CD4-positive, alpha-beta T cell (primary cell): Measurements from ENCODE around the gene PRRC2B. TPM values are rescaled to one million over a fixed set of nuclear protein-coding genes. Genes with fewer than 3 reads are reported as not detected.

Source experiments
- ATAC-seq: fragments of 200-7000 bp; cut with Tn5 transposase; one replicate; pipeline ENCODE4 v1.10.0; 2022; ENCODE audit warnings: mild to moderate bottlenecking; ENCODE audit not compliant: poor library complexity
- CTCF ChIA-PET: fragments of 350-600 bp; sonication (Branson Sonifier 250); formaldehyde crosslinking; loops from one replicate; lab custom pipeline; 2021; ENCODE audit warnings: antibody characterized with exemption, inconsistent platforms; lab: Charles Lee
- POLR2A ChIA-PET: fragments of 350-600 bp; sonication (Branson Sonifier 250); formaldehyde crosslinking; loops from one replicate; lab custom pipeline; 2021; ENCODE audit warnings: antibody characterized with exemption, inconsistent platforms; lab: Charles Lee
- DNase-seq, 14 experiments: peaks; one replicate each; pipeline ENCODE4 v3.0.0-alpha.2; 2013 to 2020; ENCODE audit warnings: mixed read lengths in 2 of 14
- H3K27ac ChIP-seq, 2 donors: one replicate each; pipeline versions ENCODE4 v1.5.1 to v1.7.0; 2013; ENCODE audit warnings: low read length in 2 of 2, low read depth in 1 of 2, mild to moderate bottlenecking in 1 of 2
- H3K27me3 ChIP-seq, 2 experiments: 1 replicate in 1 of 2; 2 replicates in 1 of 2; pipeline versions ENCODE4 v1.6.1 to v1.7.0; 2013; ENCODE audit warnings: low read length in 2 of 2, control low read depth in 1 of 2, mild to moderate bottlenecking in 1 of 2, moderate library complexity in 1 of 2; ENCODE audit not compliant: insufficient read depth in 2 of 2, control insufficient read depth in 1 of 2
- H3K36me3 ChIP-seq: one replicate; pipeline ENCODE4 v1.6.1; 2013; ENCODE audit warnings: low read length, control low read depth; ENCODE audit not compliant: insufficient read depth
- H3K4me1 ChIP-seq: one replicate; pipeline ENCODE4 v1.6.1; 2013; ENCODE audit warnings: low read length, control low read depth; ENCODE audit not compliant: insufficient read depth
- H3K4me3 ChIP-seq: one replicate; pipeline ENCODE4 v1.5.1; 2013; ENCODE audit warnings: mild to moderate bottlenecking, low read length, moderate library complexity
- H3K9me3 ChIP-seq, 2 experiments: 1 replicate in 1 of 2; 2 replicates in 1 of 2; pipeline versions ENCODE4 v1.6.1 to v1.7.0; 2013; ENCODE audit warnings: low read length in 2 of 2, mild to moderate bottlenecking in 2 of 2, control low read depth in 1 of 2, moderate library complexity in 1 of 2; ENCODE audit not compliant: control insufficient read depth in 1 of 2, insufficient read depth in 1 of 2
- H3K27ac Mint-ChIP-seq: one replicate; pipeline ENCODE4 v1.8.0; 2020; ENCODE audit warnings: mixed read lengths
- H3K27me3 Mint-ChIP-seq: one replicate; pipeline ENCODE4 v1.8.0; 2021; ENCODE audit warnings: mixed read lengths
- H3K36me3 Mint-ChIP-seq: one replicate; pipeline ENCODE4 v1.8.0; 2021; ENCODE audit warnings: low read depth, mixed read lengths
- H3K4me1 Mint-ChIP-seq: one replicate; pipeline ENCODE4 v1.8.0; 2021; ENCODE audit warnings: low read depth, mixed read lengths
- H3K4me3 Mint-ChIP-seq: one replicate; pipeline ENCODE4 v1.8.0; 2020; ENCODE audit warnings: mild to moderate bottlenecking, mixed read lengths
- H3K9me3 Mint-ChIP-seq: one replicate; pipeline ENCODE4 v1.8.0; 2020; ENCODE audit warnings: mixed read lengths
- CTCF ChIP-seq: fragments of 200-600 bp; IDR thresholded peaks from one replicate; pipeline ENCODE4 v1.8.0; 2022; ENCODE audit warnings: antibody characterized with exemption, mild to moderate bottlenecking
- intact Hi-C, 2 experiments: fragments of 100-400 bp; cut with DNase I in 1 of 2; cut with micrococcal nuclease in 1 of 2; formaldehyde crosslinking; loops; one replicate each; pipeline versions ENCODE4 v1.15.1 to v1.9.0; 2023 to 2025; cut with DNase I, micrococcal nuclease
- total RNA-seq, 174 experiments: library from RNA in 2 of 174; stranded (reverse) in 2 of 174; gene quantifications; one replicate each; pipeline ENCODE4 v1.2.3 and lab custom pipeline; 2021 to 2026

Gene PRRC2B
- total RNA-seq, 2 experiments from 2014 or later: 256 to 268 TPM

GRCh38 chr9:131487621-131488031 is 93.7 kb downstream of the PRRC2B start:
- no peak overlapping the region for H3K4me3 ChIP-seq
- H3K27ac ChIP-seq: no peak overlapping the region
- no peak for TF ChIP-seq CTCF
- peak overlapping the region; percentile 15 for H3K27ac Mint-ChIP-seq
- no peak overlapping the region for H3K4me3 Mint-ChIP-seq
- no peak for DNase-seq
- POLR2A ChIA-PET: no interaction called here
- CTCF ChIA-PET: no interaction called here
- H3K9me3 Mint-ChIP-seq: no peaks in the 10 kb centered on the region
- H3K4me1 ChIP-seq: no peaks in the 10 kb centered on the region
- H3K27me3 ChIP-seq: no peaks in the 10 kb centered on the region
- no peak for ATAC-seq
- peaks cover 96% of the 10 kb centered on the region for H3K36me3 ChIP-seq
- H3K9me3 ChIP-seq: no peaks in the 10 kb centered on the region
- intact Hi-C loops: no loop called here
- H3K4me1 Mint-ChIP-seq: no peaks in the 10 kb centered on the region
- no peaks in the 10 kb centered on the region for H3K27me3 Mint-ChIP-seq
- peaks cover 100% of the 10 kb centered on the region for H3K36me3 Mint-ChIP-seq

GRCh38 chr9:131490514-131490913 is 96.6 kb downstream of the PRRC2B start:
- H3K4me3 ChIP-seq: no peak overlapping the region
- DNase-seq (no peak), ATAC-seq (no peak)
- ChIA-PET POLR2A (interaction anchor here (2.1 kb wide), 1 partner anchor 10 kb away, joined by 5 read pairs; no protein-coding TSS in a partner anchor), CTCF (no interaction called here)
- H3K36me3 ChIP-seq: peaks cover 96% of the 10 kb centered on the region
- Mint-ChIP-seq H3K36me3 (peaks cover 99% of the 10 kb centered on the region), H3K4me1 (peaks cover 5% of the 10 kb centered on the region), H3K4me3 (no peak overlapping the region), H3K27ac (peak overlapping the region; percentile 15), H3K9me3 (no peaks in the 10 kb centered on the region), H3K27me3 (no peaks in the 10 kb centered on the region)
- TF ChIP-seq CTCF: no peak
- no peaks in the 10 kb centered on the region for H3K27me3 ChIP-seq
- no peak overlapping the region for H3K27ac ChIP-seq
- no peaks in the 10 kb centered on the region for H3K4me1 ChIP-seq
- intact Hi-C loops: no loop called here
- H3K9me3 ChIP-seq: no peaks in the 10 kb centered on the region

- POLR2A ChIA-PET: interaction anchor here (1.9 to 2.1 kb wide), 2 partner anchors 9 to 118 kb away, joined by 5 to 6 read pairs; no protein-coding TSS in a partner anchor
Measured at GRCh38 chr9:131491001-131491710, 97.3 kb downstream of the PRRC2B start.

More at GRCh38 chr9:131491001-131491710, 97.3 kb downstream of the PRRC2B start:
- peak overlapping the region; percentile 15 for H3K27ac Mint-ChIP-seq
- Histone ChIP-seq H3K4me1 (no peaks in the 10 kb centered on the region), H3K36me3 (peaks cover 96% of the 10 kb centered on the region), H3K27ac (no peak overlapping the region), H3K9me3 (no peaks in the 10 kb centered on the region), H3K4me3 (no peak overlapping the region), H3K27me3 (no peaks in the 10 kb centered on the region)
- no peaks in the 10 kb centered on the region for H3K27me3 Mint-ChIP-seq
- DNase-seq: no peak
- CTCF ChIA-PET: no interaction called here
- H3K4me1 Mint-ChIP-seq: peaks cover 5% of the 10 kb centered on the region
- no peak for TF ChIP-seq CTCF
- no peak for ATAC-seq
- intact Hi-C loops: no loop called here
- H3K4me3 Mint-ChIP-seq: no peak overlapping the region
- H3K9me3 Mint-ChIP-seq: no peaks in the 10 kb centered on the region
- H3K36me3 Mint-ChIP-seq: peaks cover 99% of the 10 kb centered on the region
